Caco-2 (cell line): Measurements from ENCODE around the gene WWOX. TPM values are rescaled to one million over a fixed set of nuclear protein-coding genes. Genes with fewer than 3 reads are reported as not detected.

Source experiments
- BruUV-seq: library from RNA; stranded (reverse); fragments of 400-500 nt; replicated peaks from 2 replicates; lab custom pipeline; 2021; lab: Mats Ljungman, UMichigan
- CTCF ChIA-PET: fragments of 300-600 bp; sonication (Branson Sonifier 250); formaldehyde crosslinking; loops from one replicate; lab custom pipeline; 2022; ENCODE audit warnings: antibody characterized with exemption; lab: Charles Lee
- POLR2A ChIA-PET: fragments of 300-600 bp; sonication (Branson Sonifier 250); formaldehyde crosslinking; loops from one replicate; lab custom pipeline; 2022; ENCODE audit warnings: antibody characterized with exemption; lab: Charles Lee
- DNase-seq, 2 experiments: peaks; one replicate each; pipeline versions ENCODE4 v3.0.0 to v3.0.0-alpha.2; 2020 to 2022
- H3K27me3 ChIP-seq: replicated peaks from 2 replicates; pipeline ENCODE4 v1.6.0; 2011; ENCODE audit warnings: low read length; ENCODE audit not compliant: control insufficient read depth, insufficient read depth
- H3K36me3 ChIP-seq: 2 replicates; pipeline ENCODE4 v1.5.1; 2011; ENCODE audit warnings: low read length; ENCODE audit not compliant: control insufficient read depth, insufficient read depth
- H3K4me1 ChIP-seq: fragments of 250-450 bp; sonication (Bioruptor Pico); 2 replicates; pipeline ENCODE4 v1.5.1; 2020; ENCODE audit warnings: mild to moderate bottlenecking
- H3K4me3 ChIP-seq: 2 replicates; pipeline ENCODE4 v1.5.1; 2011; ENCODE audit warnings: low read depth, mild to moderate bottlenecking, control low read depth, low read length
- H3K9me3 ChIP-seq: fragments of 250-450 bp; sonication (Bioruptor Pico); 2 replicates; pipeline ENCODE4 v1.5.1; 2020; ENCODE audit warnings: mild to moderate bottlenecking, moderate library complexity
- H3K27ac Mint-ChIP-seq: one replicate; pipeline ENCODE4 v1.8.0; 2022; ENCODE audit warnings: mixed read lengths; ENCODE audit not compliant: unreplicated experiment
- H3K27me3 Mint-ChIP-seq: one replicate; pipeline ENCODE4 v1.8.0; 2022; ENCODE audit warnings: mixed read lengths; ENCODE audit not compliant: insufficient read depth, unreplicated experiment
- H3K36me3 Mint-ChIP-seq: one replicate; pipeline ENCODE4 v1.8.0; 2022; ENCODE audit warnings: mild to moderate bottlenecking, mixed read lengths; ENCODE audit not compliant: insufficient read depth, unreplicated experiment
- H3K4me1 Mint-ChIP-seq: one replicate; pipeline ENCODE4 v1.8.0; 2022; ENCODE audit warnings: low read depth, mixed read lengths; ENCODE audit not compliant: unreplicated experiment
- H3K4me3 Mint-ChIP-seq: one replicate; pipeline ENCODE4 v1.8.0; 2022; ENCODE audit warnings: mild to moderate bottlenecking, moderate library complexity, mixed read lengths; ENCODE audit not compliant: unreplicated experiment
- H3K9me3 Mint-ChIP-seq: one replicate; pipeline ENCODE4 v1.8.0; 2022; ENCODE audit warnings: mixed read lengths; ENCODE audit not compliant: unreplicated experiment
- intact Hi-C: fragments of 100-400 bp; cut with micrococcal nuclease; formaldehyde crosslinking; loops from one replicate; pipeline ENCODE4 v1.10.0; 2022; ENCODE audit not compliant: unreplicated experiment
- total RNA-seq: library from RNA; stranded (reverse); gene quantifications from 2 replicates; pipeline ENCODE4 v1.2.3, GENCODE V29; 2022
- TF ChIP-seq, protein P1 (sequence below), 2 experiments: fragments of 200-600 bp in 1 of 2; IDR thresholded peaks; 1 replicate in 1 of 2; 2 replicates in 1 of 2; pipeline versions ENCODE4 v1.5.1 to v1.8.0; 2011 to 2022; ENCODE audit warnings: antibody characterized with exemption in 1 of 2, control low read depth in 1 of 2, inconsistent platforms in 1 of 2, low read depth in 1 of 2, low read length in 1 of 2, mild to moderate bottlenecking in 1 of 2, moderate library complexity in 1 of 2; ENCODE audit not compliant: insufficient read depth in 1 of 2, severe bottlenecking in 1 of 2, unreplicated experiment in 1 of 2

WWOX gene
- total RNA-seq, 1 experiment from 2014 or later, result 45.0 TPM

DNA sequence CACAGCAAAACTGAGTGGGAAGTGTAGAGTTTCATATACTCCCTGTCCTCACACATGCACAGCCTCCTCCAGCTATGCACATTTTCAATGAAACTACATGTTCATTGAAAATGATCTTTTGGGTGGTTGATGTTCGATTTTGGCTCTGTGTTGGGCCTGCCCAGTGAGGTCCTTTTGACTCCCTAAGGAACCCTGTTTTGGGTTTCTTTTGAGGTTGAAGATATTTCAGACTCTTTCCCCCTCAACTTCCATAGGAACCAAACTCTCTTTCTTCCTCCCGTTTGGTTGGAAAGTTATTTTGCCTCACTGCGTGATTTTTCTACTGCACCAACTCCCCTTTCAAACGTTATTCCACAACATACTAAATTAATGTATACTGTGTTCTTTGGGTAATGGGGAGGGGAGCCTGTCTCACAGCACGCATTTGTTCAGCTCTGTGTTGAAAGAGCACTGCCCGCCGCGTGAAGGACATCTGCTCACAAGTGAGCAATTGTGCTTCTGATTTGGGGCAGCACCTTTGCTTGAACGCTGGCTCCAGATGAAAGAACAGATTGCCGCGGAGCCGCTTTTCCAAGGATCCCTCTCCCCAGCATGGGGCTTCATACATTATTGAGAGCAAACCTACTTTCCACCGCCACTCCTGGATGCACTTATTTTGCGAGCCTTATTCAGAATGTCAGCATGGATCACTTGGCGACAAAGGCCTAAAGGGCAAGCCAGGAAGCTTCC lies 385.9 kb downstream of the WWOX start:
- Histone ChIP-seq H3K36me3 (no peaks in the 10 kb centered on the region), H3K27me3 (no peaks in the 10 kb centered on the region), H3K4me1 (no peaks in the 10 kb centered on the region), H3K4me3 (no peak overlapping the region), H3K9me3 (no peaks in the 10 kb centered on the region)
- Mint-ChIP-seq H3K4me3 (no peak overlapping the region), H3K27ac (no peak overlapping the region), H3K4me1 (peaks cover 6% of the 10 kb centered on the region), H3K27me3 (no peaks in the 10 kb centered on the region), H3K36me3 (no peaks in the 10 kb centered on the region), H3K9me3 (no peaks in the 10 kb centered on the region)
- BruUV-seq, result no TSS peak
- intact Hi-C loops, result no loop called here
- TF ChIP-seq, protein P1, sequence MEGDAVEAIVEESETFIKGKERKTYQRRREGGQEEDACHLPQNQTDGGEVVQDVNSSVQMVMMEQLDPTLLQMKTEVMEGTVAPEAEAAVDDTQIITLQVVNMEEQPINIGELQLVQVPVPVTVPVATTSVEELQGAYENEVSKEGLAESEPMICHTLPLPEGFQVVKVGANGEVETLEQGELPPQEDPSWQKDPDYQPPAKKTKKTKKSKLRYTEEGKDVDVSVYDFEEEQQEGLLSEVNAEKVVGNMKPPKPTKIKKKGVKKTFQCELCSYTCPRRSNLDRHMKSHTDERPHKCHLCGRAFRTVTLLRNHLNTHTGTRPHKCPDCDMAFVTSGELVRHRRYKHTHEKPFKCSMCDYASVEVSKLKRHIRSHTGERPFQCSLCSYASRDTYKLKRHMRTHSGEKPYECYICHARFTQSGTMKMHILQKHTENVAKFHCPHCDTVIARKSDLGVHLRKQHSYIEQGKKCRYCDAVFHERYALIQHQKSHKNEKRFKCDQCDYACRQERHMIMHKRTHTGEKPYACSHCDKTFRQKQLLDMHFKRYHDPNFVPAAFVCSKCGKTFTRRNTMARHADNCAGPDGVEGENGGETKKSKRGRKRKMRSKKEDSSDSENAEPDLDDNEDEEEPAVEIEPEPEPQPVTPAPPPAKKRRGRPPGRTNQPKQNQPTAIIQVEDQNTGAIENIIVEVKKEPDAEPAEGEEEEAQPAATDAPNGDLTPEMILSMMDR (IDR thresholded peaks at IDR 0.05; ENCODE audit: insufficient read depth in 1 of 2, low read depth in 1 of 2, low read length in 1 of 2, severe bottlenecking in 1 of 2, unreplicated experiment in 1 of 2), result no peak
- POLR2A ChIA-PET, result no interaction called here
- DNase-seq, result no peak
- CTCF ChIA-PET, result no interaction called here

DNA sequence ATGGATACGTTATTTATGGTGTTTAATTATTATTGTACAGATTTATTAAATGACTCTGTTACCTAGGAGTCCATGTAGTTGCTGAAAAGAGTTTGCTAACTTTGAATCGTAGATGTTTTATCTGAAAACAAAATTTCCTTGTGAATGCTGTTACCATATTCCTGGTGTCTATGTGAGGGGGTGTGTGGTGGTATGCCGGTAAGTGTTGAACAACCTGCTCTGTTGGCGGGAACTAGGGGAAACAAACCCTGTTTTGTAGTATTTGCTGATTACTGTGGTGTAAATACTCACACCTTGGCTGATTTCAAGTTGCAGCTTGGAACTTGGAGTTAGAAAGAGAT lies 386.4 kb downstream of the WWOX start:
- ChIA-PET CTCF (no interaction called here), POLR2A (no interaction called here)
- H3K9me3 ChIP-seq, result no peaks in the 10 kb centered on the region
- H3K36me3 ChIP-seq, result no peaks in the 10 kb centered on the region
- no peak overlapping the region for H3K4me3 Mint-ChIP-seq
- intact Hi-C loops, result no loop called here
- H3K27me3 Mint-ChIP-seq, result no peaks in the 10 kb centered on the region
- no peaks in the 10 kb centered on the region for H3K4me1 ChIP-seq
- no peaks in the 10 kb centered on the region for H3K9me3 Mint-ChIP-seq
- H3K27ac Mint-ChIP-seq, result no peak overlapping the region
- no peak overlapping the region for H3K4me3 ChIP-seq
- BruUV-seq, result no TSS peak
- no peak for DNase-seq
- TF ChIP-seq, protein P1 (IDR thresholded peaks at IDR 0.05; ENCODE audit: insufficient read depth in 1 of 2, low read depth in 1 of 2, low read length in 1 of 2, severe bottlenecking in 1 of 2, unreplicated experiment in 1 of 2), result no peak
- no peaks in the 10 kb centered on the region for H3K27me3 ChIP-seq
- peaks cover under 1% of the 10 kb centered on the region for H3K4me1 Mint-ChIP-seq
- H3K36me3 Mint-ChIP-seq, result no peaks in the 10 kb centered on the region

DNA sequence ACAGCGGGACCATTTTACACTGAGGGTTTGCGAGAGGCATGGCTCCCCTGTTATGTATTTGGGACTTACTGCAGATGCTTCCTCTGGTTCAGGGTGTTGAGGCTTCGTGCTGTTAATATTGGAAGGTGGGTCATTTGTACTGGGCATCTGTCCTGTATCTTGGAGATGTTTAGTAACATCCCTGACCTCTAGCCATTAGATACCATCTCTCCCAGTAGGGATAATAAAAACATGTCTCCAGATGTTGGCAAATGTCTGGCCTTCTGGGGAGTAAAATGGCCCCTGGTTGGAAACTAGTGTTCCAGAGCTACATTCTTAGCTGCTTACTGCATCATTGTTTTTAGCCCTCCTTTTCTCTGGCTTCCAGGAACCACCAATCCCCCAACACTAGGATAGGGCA lies 388.0 kb downstream of the WWOX start:
- Mint-ChIP-seq H3K9me3 (no peaks in the 10 kb centered on the region), H3K27me3 (no peaks in the 10 kb centered on the region), H3K4me3 (no peak overlapping the region), H3K4me1 (no peaks in the 10 kb centered on the region), H3K36me3 (no peaks in the 10 kb centered on the region), H3K27ac (no peak overlapping the region)
- Histone ChIP-seq H3K27me3 (no peaks in the 10 kb centered on the region), H3K9me3 (no peaks in the 10 kb centered on the region), H3K4me1 (no peaks in the 10 kb centered on the region), H3K4me3 (no peak overlapping the region), H3K36me3 (no peaks in the 10 kb centered on the region)
- no peak for DNase-seq
- intact Hi-C loops, result no loop called here
- TF ChIP-seq, protein P1 (IDR thresholded peaks at IDR 0.05; ENCODE audit: insufficient read depth in 1 of 2, low read depth in 1 of 2, low read length in 1 of 2, severe bottlenecking in 1 of 2, unreplicated experiment in 1 of 2), result no peak
- CTCF ChIA-PET, result no interaction called here
- POLR2A ChIA-PET, result no interaction called here
- no TSS peak for BruUV-seq
